ENCODE data around the gene KIFBP. TPM values are rescaled to one million over a fixed set of nuclear protein-coding genes. Genes with fewer than 3 reads are reported as not detected.
A peak's percentile ranks its signal among the peaks of the same experiment; 100 is the strongest.

The KIFBP gene
- total and polyA plus RNA-seq, 2 experiments from 2014 or later, result 54.0 to 56.5 TPM

- Histone ChIP-seq H3K27me3 (replicated peaks; ENCODE audit: insufficient read depth) (no peaks in the 10 kb centered on the region), H3K4me1 (ENCODE audit: insufficient read depth) (peaks cover 7% of the 10 kb centered on the region), H3K9me3 (ENCODE audit: low read depth) (no peaks in the 10 kb centered on the region), H3K36me3 (ENCODE audit: low read depth) (no peaks in the 10 kb centered on the region), H3K4me2 (ENCODE audit: unreplicated experiment) (no peak overlapping the region), H2AFZ (no peak overlapping the region), H4K20me1 (ENCODE audit: insufficient read depth) (no peaks in the 10 kb centered on the region), H3K4me3 (no peak overlapping the region), H3K27ac (no peak overlapping the region), H3F3A (ENCODE audit: insufficient read depth) (no peaks in the 10 kb centered on the region), H3K79me2 (ENCODE audit: insufficient read depth) (no peaks in the 10 kb centered on the region), H3K9me2 (ENCODE audit: insufficient read depth) (no peaks in the 10 kb centered on the region), H3K9ac (no peak overlapping the region)
- 91 to 92% methylated on average over 6 of the region's 6 CpGs for WGBS, 2 experiments (ENCODE audit: low coverage in 1 of 2, low lambda C conversion rate in 2 of 2, missing lambda C conversion rate in 2 of 2)
- no peak for DNase-seq
- in situ Hi-C loops (cut with MboI), result no loop called here
- TF ChIP-seq EZH2 (IDR thresholded peaks at IDR 0.05; ENCODE audit: insufficient read depth, poor library complexity, severe bottlenecking) (no peak), EZH2phosphoT487 (IDR thresholded peaks at IDR 0.05; ENCODE audit: insufficient read depth, low read depth) (no peak)
These were observed 61.0 kb downstream of the KIFBP start for GRCh38 chr10:69049566-69049961.

GRCh38 chr10:69051303-69051702, 62.7 kb downstream of the KIFBP start:
- Histone ChIP-seq H3K36me3 (ENCODE audit: low read depth) (no peaks in the 10 kb centered on the region), H3F3A (ENCODE audit: insufficient read depth) (no peaks in the 10 kb centered on the region), H3K9me3 (ENCODE audit: low read depth) (no peaks in the 10 kb centered on the region), H3K27me3 (replicated peaks; ENCODE audit: insufficient read depth) (no peaks in the 10 kb centered on the region), H3K9ac (no peak overlapping the region), H3K4me2 (ENCODE audit: unreplicated experiment) (no peak overlapping the region), H4K20me1 (ENCODE audit: insufficient read depth) (no peaks in the 10 kb centered on the region), H3K4me3 (no peak overlapping the region), H3K27ac (no peak overlapping the region), H3K4me1 (ENCODE audit: insufficient read depth) (peaks cover 14% of the 10 kb centered on the region), H3K79me2 (ENCODE audit: insufficient read depth) (no peaks in the 10 kb centered on the region), H2AFZ (no peak overlapping the region; the same call in 1 of the 2 replicates), H3K9me2 (ENCODE audit: insufficient read depth) (no peaks in the 10 kb centered on the region)
- no peak for TF ChIP-seq EZH2 (IDR thresholded peaks at IDR 0.05; ENCODE audit: insufficient read depth, poor library complexity, severe bottlenecking)
- WGBS, 2 experiments (ENCODE audit: low coverage in 1 of 2, low lambda C conversion rate in 2 of 2, missing lambda C conversion rate in 2 of 2), result 31 to 37% methylated on average over 3 of the region's 3 CpGs
- in situ Hi-C loops (cut with MboI), result no loop called here
- peak; percentile 58 for DNase-seq

- no peak overlapping the region for H3K27ac ChIP-seq
- no peak overlapping the region for H3K4me3 ChIP-seq
- WGBS, 2 experiments (ENCODE audit: low coverage in 1 of 2, low lambda C conversion rate in 2 of 2, missing lambda C conversion rate in 2 of 2), result 78 to 79% methylated on average over 10 of the region's 10 CpGs
- H3K9ac ChIP-seq, result no peak overlapping the region
- H4K20me1 ChIP-seq (ENCODE audit: insufficient read depth), result no peaks in the 10 kb centered on the region
- H3K9me2 ChIP-seq (ENCODE audit: insufficient read depth), result no peaks in the 10 kb centered on the region
- in situ Hi-C loops (cut with MboI), result no loop called here
- H3K9me3 ChIP-seq (ENCODE audit: low read depth), result no peaks in the 10 kb centered on the region
- peaks cover 20% of the 10 kb centered on the region for H3K4me1 ChIP-seq (ENCODE audit: insufficient read depth)
- no peak overlapping the region; the same call in 1 of the 2 replicates for H2AFZ ChIP-seq
- TF ChIP-seq EZH2 (IDR thresholded peaks at IDR 0.05; ENCODE audit: insufficient read depth, poor library complexity, severe bottlenecking), result no peak
- no peak for TF ChIP-seq EZH2phosphoT487 (IDR thresholded peaks at IDR 0.05; ENCODE audit: insufficient read depth, low read depth)
- no peaks in the 10 kb centered on the region for H3K79me2 ChIP-seq (ENCODE audit: insufficient read depth)
- no peak for DNase-seq
- no peaks in the 10 kb centered on the region for H3K27me3 ChIP-seq (replicated peaks; ENCODE audit: insufficient read depth)
- no peak overlapping the region for H3K4me2 ChIP-seq (ENCODE audit: unreplicated experiment)
- no peaks in the 10 kb centered on the region for H3K36me3 ChIP-seq (ENCODE audit: low read depth)
- no peaks in the 10 kb centered on the region for H3F3A ChIP-seq (ENCODE audit: insufficient read depth)
These were observed 63.3 kb downstream of the KIFBP start for GRCh38 chr10:69051710-69052487.

DNA sequence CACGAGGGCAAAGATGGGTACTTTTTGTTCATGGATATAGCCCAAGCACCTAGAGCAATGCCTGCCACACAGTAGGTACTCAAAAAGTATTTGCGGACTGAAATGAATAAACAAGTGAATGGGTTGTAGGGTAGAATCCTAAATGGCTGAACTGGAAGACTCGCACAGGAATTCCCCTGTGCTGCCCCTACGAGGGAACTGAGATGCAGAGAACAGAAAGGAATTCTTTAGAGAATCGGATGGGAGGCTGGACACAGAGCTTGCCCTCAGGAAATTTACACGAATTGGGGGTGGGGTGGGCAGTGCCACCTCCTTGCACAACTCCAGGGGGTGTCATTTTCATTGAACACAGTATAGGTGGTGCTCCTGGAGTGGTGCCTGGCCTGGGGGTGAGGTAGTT, 64.1 kb downstream of the KIFBP start:
- no peaks in the 10 kb centered on the region for H3K79me2 ChIP-seq (ENCODE audit: insufficient read depth)
- no peak overlapping the region for H3K27ac ChIP-seq
- peaks cover 27% of the 10 kb centered on the region for H3K4me1 ChIP-seq (ENCODE audit: insufficient read depth)
- no peak overlapping the region for H3K4me2 ChIP-seq (ENCODE audit: unreplicated experiment)
- in situ Hi-C loops (cut with MboI), result no loop called here
- H2AFZ ChIP-seq, result no peak overlapping the region
- no peak overlapping the region for H3K9ac ChIP-seq
- H4K20me1 ChIP-seq (ENCODE audit: insufficient read depth), result no peaks in the 10 kb centered on the region
- no peaks in the 10 kb centered on the region for H3K36me3 ChIP-seq (ENCODE audit: low read depth)
- 0 out of 2 replicates have a peak, but pooled peaks cover 3% of the 10 kb centered on the region for H3F3A ChIP-seq (ENCODE audit: insufficient read depth)
- no peak overlapping the region for H3K4me3 ChIP-seq
- H3K27me3 ChIP-seq (replicated peaks; ENCODE audit: insufficient read depth), result no peaks in the 10 kb centered on the region
- 75 to 76% methylated on average over 6 of the region's 6 CpGs for WGBS, 2 experiments (ENCODE audit: low coverage in 1 of 2, low lambda C conversion rate in 2 of 2, missing lambda C conversion rate in 2 of 2)
- no peaks in the 10 kb centered on the region for H3K9me2 ChIP-seq (ENCODE audit: insufficient read depth)
- H3K9me3 ChIP-seq (ENCODE audit: low read depth), result no peaks in the 10 kb centered on the region
- no peak for DNase-seq
- TF ChIP-seq EZH2 (IDR thresholded peaks at IDR 0.05; ENCODE audit: insufficient read depth, poor library complexity, severe bottlenecking) (no peak), EZH2phosphoT487 (IDR thresholded peaks at IDR 0.05; ENCODE audit: insufficient read depth, low read depth) (no peak)

Data from GM23248 (cell line).